Naive thymus-derived CD8-positive, alpha-beta T cell (primary cell): ENCODE results near the gene DDX39B. TPM values are rescaled to one million over a fixed set of nuclear protein-coding genes. Genes with fewer than 3 reads are reported as not detected.
A peak's percentile ranks its signal among the peaks of the same experiment; 100 is the strongest.

Experiments
- ATAC-seq, 2 donors: fragments of 150-1000 bp; cut with Tn5 transposase in 1 of 2; sonication (Bioruptor Pico), chemical (Tn5 transposase) in 1 of 2; 1 replicate in 1 of 2; 2 replicates in 1 of 2; pipeline ENCODE4 v1.10.0; 2021; ENCODE audit warnings: mild to moderate bottlenecking in 2 of 2, moderate library complexity in 2 of 2
- POLR2A ChIA-PET: fragments of 350-600 bp; sonication (Branson Sonifier 250); formaldehyde crosslinking; loops from one replicate; lab custom pipeline; 2021; ENCODE audit warnings: antibody characterized with exemption; lab: Charles Lee
- DNase-seq, 10 donors: peaks; one replicate each; pipeline versions ENCODE4 v3.0.0 to v3.0.0-alpha.2; 2020 to 2022
- H3K27ac Mint-ChIP-seq, 10 donors: one replicate each; pipeline ENCODE4 v1.8.0; 2020 to 2022; ENCODE audit warnings: mild to moderate bottlenecking in 10 of 10, mixed read lengths in 10 of 10, moderate library complexity in 4 of 10, inconsistent platforms in 1 of 10
- H3K27me3 Mint-ChIP-seq, 5 donors: one replicate each; pipeline ENCODE4 v1.8.0; 2021 to 2022; ENCODE audit warnings: mixed read lengths in 5 of 5
- H3K36me3 Mint-ChIP-seq, 3 donors: one replicate each; pipeline ENCODE4 v1.8.0; 2020 to 2022; ENCODE audit warnings: mixed read lengths in 3 of 3, mild to moderate bottlenecking in 2 of 3, inconsistent platforms in 1 of 3
- H3K4me1 Mint-ChIP-seq, 4 donors: one replicate each; pipeline ENCODE4 v1.8.0; 2021 to 2022; ENCODE audit warnings: mixed read lengths in 4 of 4
- H3K4me3 Mint-ChIP-seq, 10 donors: one replicate each; pipeline ENCODE4 v1.8.0; 2020 to 2022; ENCODE audit warnings: mild to moderate bottlenecking in 10 of 10, mixed read lengths in 10 of 10, moderate library complexity in 6 of 10, inconsistent platforms in 1 of 10
- H3K9me3 Mint-ChIP-seq, 9 donors: one replicate each; pipeline ENCODE4 v1.8.0; 2020 to 2022; ENCODE audit warnings: mixed read lengths in 9 of 9, mild to moderate bottlenecking in 3 of 9, inconsistent platforms in 1 of 9, moderate library complexity in 1 of 9
- polyA plus RNA-seq, 3 donors: library from polyadenylated mRNA; unstranded; fragments of 300-500 nt; fragmentation: Illumina TruSeq; gene quantifications; one replicate each; pipeline ENCODE4 v1.2.3, GENCODE V29; 2021
- total RNA-seq, 8 experiments: library from RNA in 2 of 8; stranded (reverse) in 2 of 8; gene quantifications; one replicate each; pipeline ENCODE4 v1.2.3 and lab custom pipeline; 2021 to 2026

DDX39B gene
- total and polyA plus RNA-seq, 5 experiments from 2014 or later = 53.6 to 768 (median 104) TPM

- no peaks in the 10 kb centered on the region for H3K27me3 Mint-ChIP-seq
- H3K36me3 Mint-ChIP-seq = peaks cover 6 to 7% (median 6%) of the 10 kb centered on the region in 3 donors
- peak overlapping the region in 1 of 10 donors; percentile 73 for H3K27ac Mint-ChIP-seq
- ATAC-seq (no peak), DNase-seq (no peak)
- peaks cover 21 to 59% (median 42%) of the 10 kb centered on the region in 4 donors for H3K4me1 Mint-ChIP-seq
- peak overlapping the region in 2 of 10 donors; percentile 13 to 52 for H3K4me3 Mint-ChIP-seq
- POLR2A ChIA-PET = interaction anchor here (0.5 to 8.8 kb wide), 4 partner anchors 37 to 146 kb away, joined by 4 to 155 read pairs (median 36); partner anchors contain the start of gene LTB
- H3K9me3 Mint-ChIP-seq = no peaks in the 10 kb centered on the region
Observed at GRCh38 chr6:31545291-31545690, 3.5 kb upstream of the DDX39B start.

- H3K9me3 Mint-ChIP-seq = no peaks in the 10 kb centered on the region
- H3K4me3 Mint-ChIP-seq = peak overlapping the region in 1 of 10 donors; percentile 34
- no peak for DNase-seq
- H3K4me1 Mint-ChIP-seq = peaks cover 26 to 65% (median 48%) of the 10 kb centered on the region in 4 donors
- ATAC-seq = no peak
- no peaks in the 10 kb centered on the region for H3K27me3 Mint-ChIP-seq
- peak overlapping the region in 2 of 10 donors; percentile 31 to 65 for H3K27ac Mint-ChIP-seq
- POLR2A ChIA-PET = interaction anchor here (0.5 to 8.8 kb wide), 4 partner anchors 27 to 54 kb away, joined by 3 to 155 read pairs (median 4); partner anchors contain the start of gene NCR3
- peaks cover 6 to 13% (median 11%) of the 10 kb centered on the region in 3 donors for H3K36me3 Mint-ChIP-seq
Observed at GRCh38 chr6:31544676-31545075, 2.9 kb upstream of the DDX39B start.

- peak overlapping the region in 3 of 10 donors; percentile 99 to 100 (median 100) for H3K27ac Mint-ChIP-seq
- H3K27me3 Mint-ChIP-seq = no peaks in the 10 kb centered on the region
- H3K4me3 Mint-ChIP-seq = peak overlapping the region in 2 of 10 donors; percentile 97 to 99
- H3K9me3 Mint-ChIP-seq = no peaks in the 10 kb centered on the region
- peaks cover 35 to 67% (median 56%) of the 10 kb centered on the region in 4 donors for H3K4me1 Mint-ChIP-seq
- no peak for DNase-seq
- ATAC-seq = no peak
- peaks cover 6 to 23% (median 16%) of the 10 kb centered on the region in 3 donors for H3K36me3 Mint-ChIP-seq
- POLR2A ChIA-PET = interaction anchor here (1.1 to 4.4 kb wide), 3 partner anchors 28 to 49 kb away, joined by 3 to 65 read pairs (median 4); partner anchors contain the start of genes LTB and NCR3
Observed at GRCh38 chr6:31543639-31544038, 1.8 kb upstream of the DDX39B start.

- H3K27me3 Mint-ChIP-seq = no peaks in the 10 kb centered on the region
- POLR2A ChIA-PET = interaction anchor here (0.5 to 5.3 kb wide), 45 partner anchors 9 to 1842 kb away, joined by 3 to 80 read pairs (median 5); partner anchors contain the start of genes ABHD16A, ATF6B, BAG6 and C6orf47
- peak overlapping the region; percentile 96 to 99 (median 98) for H3K4me3 Mint-ChIP-seq
- peak overlapping the region; percentile 99 to 100 (median 99) for H3K27ac Mint-ChIP-seq
- peaks cover 28 to 63% (median 51%) of the 10 kb centered on the region in 4 donors for H3K4me1 Mint-ChIP-seq
- peak; percentile 31 to 54 for ATAC-seq
- DNase-seq = peak in 9 of 10 donors; percentile 49 to 88 (median 73)
- peaks cover 9 to 45% (median 19%) of the 10 kb centered on the region in 3 donors for H3K36me3 Mint-ChIP-seq
- H3K9me3 Mint-ChIP-seq = no peaks in the 10 kb centered on the region
Observed at GRCh38 chr6:31541059-31541657, 645 bp downstream of the DDX39B start.

GRCh38 chr6:31540640-31541039, 1.2 kb downstream of the DDX39B start:
- Mint-ChIP-seq H3K36me3 (peaks cover 14 to 50% (median 22%) of the 10 kb centered on the region in 3 donors), H3K4me3 (peak overlapping the region; percentile 96 to 99 (median 98)), H3K27ac (peak overlapping the region; percentile 99 to 100 (median 99)), H3K4me1 (peaks cover 28 to 65% (median 53%) of the 10 kb centered on the region in 4 donors), H3K27me3 (no peaks in the 10 kb centered on the region), H3K9me3 (no peaks in the 10 kb centered on the region)
- no peak for DNase-seq
- POLR2A ChIA-PET = interaction anchor here (0.6 to 5.3 kb wide), 28 partner anchors 9 to 1305 kb away, joined by 3 to 80 read pairs (median 6); partner anchors contain the start of genes ABHD16A, BAG6, EHMT2 and GPSM3
- ATAC-seq = no peak

- DNase-seq (peak in 2 of 10 donors; percentile 26 to 31), ATAC-seq (no peak)
- peaks cover 28 to 68% (median 58%) of the 10 kb centered on the region in 4 donors for H3K4me1 Mint-ChIP-seq
- peaks cover 14 to 68% (median 33%) of the 10 kb centered on the region in 3 donors for H3K36me3 Mint-ChIP-seq
- peak overlapping the region; percentile 96 to 99 (median 98) for H3K4me3 Mint-ChIP-seq
- no peaks in the 10 kb centered on the region for H3K27me3 Mint-ChIP-seq
- POLR2A ChIA-PET = interaction anchor here (1.0 to 5.3 kb wide), 3 partner anchors 10 to 44 kb away, joined by 3 to 80 read pairs (median 5); partner anchors contain the start of genes LTB, MCCD1 and MICB
- H3K27ac Mint-ChIP-seq = peak overlapping the region; percentile 84 to 100 (median 99)
- H3K9me3 Mint-ChIP-seq = no peaks in the 10 kb centered on the region
Observed at GRCh38 chr6:31538805-31539400, 2.9 kb downstream of the DDX39B start.

- Mint-ChIP-seq H3K9me3 (no peaks in the 10 kb centered on the region), H3K36me3 (peaks cover 10 to 94% (median 37%) of the 10 kb centered on the region in 3 donors), H3K4me1 (peaks cover 23 to 62% (median 58%) of the 10 kb centered on the region in 4 donors), H3K4me3 (no peak overlapping the region), H3K27me3 (no peaks in the 10 kb centered on the region), H3K27ac (peak overlapping the region in 6 of 10 donors; percentile 2 to 81 (median 57))
- ATAC-seq = no peak
- POLR2A ChIA-PET = no interaction called here
- no peak for DNase-seq
Observed at GRCh38 chr6:31535538-31536324, 6.1 kb downstream of the DDX39B start.

GRCh38 chr6:31534521-31535040, 7.2 kb downstream of the DDX39B start:
- ATAC-seq (no peak), DNase-seq (no peak)
- H3K27ac Mint-ChIP-seq = peak overlapping the region in 2 of 10 donors; percentile 18 to 43
- H3K9me3 Mint-ChIP-seq = no peaks in the 10 kb centered on the region
- POLR2A ChIA-PET = no interaction called here
- peaks cover 12 to 95% (median 31%) of the 10 kb centered on the region in 3 donors for H3K36me3 Mint-ChIP-seq
- H3K27me3 Mint-ChIP-seq = no peaks in the 10 kb centered on the region
- no peak overlapping the region for H3K4me3 Mint-ChIP-seq
- peaks cover 15 to 56% (median 49%) of the 10 kb centered on the region in 4 donors for H3K4me1 Mint-ChIP-seq

- no peak for DNase-seq
- peak overlapping the region in 4 of 10 donors; percentile 3 to 51 (median 24) for H3K27ac Mint-ChIP-seq
- no peak for ATAC-seq
- H3K27me3 Mint-ChIP-seq = no peaks in the 10 kb centered on the region
- H3K36me3 Mint-ChIP-seq = peaks cover 12 to 93% (median 27%) of the 10 kb centered on the region in 3 donors
- POLR2A ChIA-PET = no interaction called here
- H3K9me3 Mint-ChIP-seq = no peaks in the 10 kb centered on the region
- no peak overlapping the region for H3K4me3 Mint-ChIP-seq
- peaks cover 10 to 51% (median 44%) of the 10 kb centered on the region in 4 donors for H3K4me1 Mint-ChIP-seq
Observed at GRCh38 chr6:31534011-31534410, 7.8 kb downstream of the DDX39B start.

GRCh38 chr6:31533455-31533841, 8.4 kb downstream of the DDX39B start:
- ATAC-seq (no peak), DNase-seq (no peak)
- POLR2A ChIA-PET = no interaction called here
- H3K4me1 Mint-ChIP-seq = peaks cover 4 to 47% (median 38%) of the 10 kb centered on the region in 4 donors
- no peak overlapping the region for H3K4me3 Mint-ChIP-seq
- peak overlapping the region in 2 of 10 donors; percentile 27 to 71 for H3K27ac Mint-ChIP-seq
- H3K36me3 Mint-ChIP-seq = peaks cover 12 to 91% (median 27%) of the 10 kb centered on the region in 3 donors
- no peaks in the 10 kb centered on the region for H3K27me3 Mint-ChIP-seq
- no peaks in the 10 kb centered on the region for H3K9me3 Mint-ChIP-seq

GRCh38 chr6:31532644-31533454, 9.0 kb downstream of the DDX39B start:
- POLR2A ChIA-PET = interaction anchor here (0.5 to 1.6 kb wide), 3 partner anchors 8 to 436 kb away, joined by 4 to 7 read pairs (median 4); partner anchors contain the start of gene DDX39B
- Mint-ChIP-seq H3K36me3 (peaks cover 12 to 89% (median 24%) of the 10 kb centered on the region in 3 donors), H3K9me3 (no peaks in the 10 kb centered on the region), H3K4me3 (no peak overlapping the region), H3K4me1 (peaks cover 2 to 46% (median 33%) of the 10 kb centered on the region in 4 donors), H3K27ac (peak overlapping the region in 4 of 10 donors; percentile 9 to 71 (median 52)), H3K27me3 (no peaks in the 10 kb centered on the region)
- no peak for ATAC-seq
- no peak for DNase-seq
